PC-3 (cell line): Measurements from ENCODE around the gene LAMA2. TPM values are rescaled to one million over a fixed set of nuclear protein-coding genes. Genes with fewer than 3 reads are reported as not detected.

Experiments used
- ATAC-seq: fragments of 200-7000 bp; cut with Tn5 transposase; 2 replicates; pipeline ENCODE4 v1.9.1; 2020; ENCODE audit warnings: mild to moderate bottlenecking, moderate library complexity
- BruUV-seq: library from RNA; stranded (reverse); fragments of 400-500 nt; replicated peaks from 2 replicates; lab custom pipeline; 2021; lab: Mats Ljungman, UMichigan
- CTCF ChIA-PET: fragments of 300-600 bp; sonication (Branson Sonifier 250); formaldehyde crosslinking; loops from one replicate; lab custom pipeline; 2022; ENCODE audit warnings: antibody characterized with exemption; lab: Charles Lee
- POLR2A ChIA-PET: fragments of 300-600 bp; sonication (Branson Sonifier 250); formaldehyde crosslinking; loops from one replicate; lab custom pipeline; 2022; ENCODE audit warnings: antibody characterized with exemption; ENCODE audit not compliant: unreplicated experiment; lab: Charles Lee
- DNase-seq: peaks from one replicate; pipeline ENCODE4 v3.0.0-alpha.2; 2015
- H2AFZ ChIP-seq: fragments of 300-600 bp; sonication (generic); 2 replicates; pipeline ENCODE4 v1.6.0; 2016; ENCODE audit warnings: antibody characterized with exemption, low read length
- H3F3A ChIP-seq: fragments of 300-600 bp; sonication (generic); one replicate; pipeline ENCODE4 v1.6.0; 2017; ENCODE audit warnings: antibody characterized with exemption, low read length, control low read depth, mild to moderate bottlenecking; ENCODE audit not compliant: unreplicated experiment
- H3K27ac ChIP-seq: fragments of 300-600 bp; sonication (generic); 2 replicates; pipeline ENCODE4 v1.5.1; 2016; ENCODE audit warnings: mild to moderate bottlenecking, low read length
- H3K27me3 ChIP-seq: fragments of 300-600 bp; sonication (generic); 2 replicates; pipeline ENCODE4 v1.6.1; 2016; ENCODE audit warnings: low read length, mixed read lengths
- H3K36me3 ChIP-seq: fragments of 300-600 bp; sonication (generic); 2 replicates; pipeline ENCODE4 v1.6.1; 2016; ENCODE audit warnings: low read depth, mixed run types, low read length, mixed read lengths
- H3K4me1 ChIP-seq: fragments of 300-600 bp; sonication (generic); 2 replicates; pipeline ENCODE4 v1.5.1; 2016; ENCODE audit warnings: low read length; ENCODE audit not compliant: insufficient read depth
- H3K4me2 ChIP-seq: fragments of 300-600 bp; sonication (generic); 2 replicates; pipeline ENCODE4 v1.6.0; 2016; ENCODE audit warnings: low read length
- H3K4me3 ChIP-seq: fragments of 300-600 bp; sonication (generic); 2 replicates; pipeline ENCODE4 v1.5.1; 2016; ENCODE audit warnings: mild to moderate bottlenecking, low read length, mixed read lengths
- H3K79me2 ChIP-seq: fragments of 300-600 bp; sonication (generic); 2 replicates; pipeline ENCODE4 v1.6.1; 2017; ENCODE audit warnings: low read length, mixed read lengths
- H3K9ac ChIP-seq: fragments of 300-600 bp; sonication (generic); 2 replicates; pipeline ENCODE4 v1.6.0; 2016; ENCODE audit warnings: mild to moderate bottlenecking, low read length
- H3K9me2 ChIP-seq: fragments of 300-600 bp; sonication (generic); replicated peaks from 2 replicates; pipeline ENCODE4 v1.6.1; 2016; ENCODE audit warnings: mixed run types, low read length, mixed read lengths
- H3K9me3 ChIP-seq: fragments of 300-600 bp; sonication (generic); 2 replicates; pipeline ENCODE4 v1.6.1; 2016; ENCODE audit warnings: low read length, mixed read lengths
- H4K20me1 ChIP-seq: fragments of 300-600 bp; sonication (generic); 2 replicates; pipeline ENCODE4 v1.6.1; 2016; ENCODE audit warnings: low read length, mixed read lengths
- EZH2 ChIP-seq: fragments of 300-600 bp; sonication (generic); IDR thresholded peaks from one replicate; pipeline ENCODE4 v1.6.1; 2017; ENCODE audit warnings: antibody characterized with exemption, mild to moderate bottlenecking, low read length; ENCODE audit not compliant: unreplicated experiment
- EZH2phosphoT487 ChIP-seq: fragments of 300-600 bp; sonication (generic); IDR thresholded peaks from 2 replicates; pipeline ENCODE4 v1.6.1; 2018; ENCODE audit warnings: mild to moderate bottlenecking, antibody characterized with exemption, low read length, borderline replicate concordance
- intact Hi-C: fragments of 100-400 bp; cut with micrococcal nuclease; formaldehyde crosslinking; loops from 2 replicates; pipeline ENCODE4 v1.9.0; 2023
- total RNA-seq: library from RNA; depleted of rRNA; stranded (reverse); fragments of >200 nt; gene quantifications from 2 replicates; pipeline ENCODE4 v1.2.3, GENCODE V29; 2014
- TF ChIP-seq, protein P1 (sequence below): fragments of 300-600 bp; sonication (generic); conservative IDR thresholded peaks from 2 replicates; pipeline ENCODE4 v1.5.1; 2017; ENCODE audit warnings: antibody characterized with exemption, low read depth, mild to moderate bottlenecking, low read length

The LAMA2 gene
- total RNA-seq, 1 experiment from 2014 or later = 0.22 TPM

DNA sequence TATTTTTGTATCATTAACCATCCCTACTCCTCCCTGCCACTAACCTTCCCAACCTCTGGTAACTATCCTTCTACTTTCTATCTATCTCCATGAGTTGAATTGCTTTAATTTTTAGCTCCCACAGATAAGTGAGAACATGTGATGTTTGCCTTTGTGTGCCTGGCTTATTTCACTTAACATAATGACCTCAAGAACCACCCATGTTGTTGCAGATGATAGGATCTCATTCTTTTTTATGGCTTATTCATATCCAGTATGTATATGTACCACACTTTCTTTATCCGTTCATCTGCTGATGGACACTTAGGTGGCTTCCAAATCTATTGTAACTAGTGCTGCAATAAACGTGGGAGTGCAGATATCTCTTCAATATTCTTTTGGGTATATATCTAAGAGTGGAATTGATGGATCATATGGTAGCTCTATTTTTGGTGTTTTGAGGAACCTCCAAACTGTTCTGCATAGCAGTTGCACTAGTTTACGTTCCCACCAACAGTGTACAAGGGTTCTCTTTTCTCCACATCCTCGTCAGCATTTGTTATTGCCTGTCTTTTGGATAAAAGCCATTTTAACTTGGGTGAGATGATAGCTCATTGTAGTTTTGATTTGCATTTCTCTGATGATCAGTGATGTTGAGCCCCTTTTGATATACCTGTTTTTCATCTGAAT is 625.7 kb downstream of the LAMA2 start:
- no TSS peak for BruUV-seq
- Histone ChIP-seq H3K79me2 (no peaks in the 10 kb centered on the region), H3K27me3 (no peaks in the 10 kb centered on the region), H3K4me2 (no peak overlapping the region), H3K36me3 (no peaks in the 10 kb centered on the region), H3K4me1 (peaks cover 9% of the 10 kb centered on the region; the same call in 1 of the 2 replicates), H3F3A (no peaks in the 10 kb centered on the region), H2AFZ (no peak overlapping the region), H3K9me3 (no peaks in the 10 kb centered on the region), H3K9ac (no peak overlapping the region), H3K27ac (no peak overlapping the region), H3K4me3 (no peak overlapping the region), H3K9me2 (no peaks in the 10 kb centered on the region), H4K20me1 (no peaks in the 10 kb centered on the region)
- ChIA-PET CTCF (no interaction called here), POLR2A (no interaction called here)
- ATAC-seq (no peak), DNase-seq (no peak)
- intact Hi-C loops = no loop called here
- TF ChIP-seq, protein P1, sequence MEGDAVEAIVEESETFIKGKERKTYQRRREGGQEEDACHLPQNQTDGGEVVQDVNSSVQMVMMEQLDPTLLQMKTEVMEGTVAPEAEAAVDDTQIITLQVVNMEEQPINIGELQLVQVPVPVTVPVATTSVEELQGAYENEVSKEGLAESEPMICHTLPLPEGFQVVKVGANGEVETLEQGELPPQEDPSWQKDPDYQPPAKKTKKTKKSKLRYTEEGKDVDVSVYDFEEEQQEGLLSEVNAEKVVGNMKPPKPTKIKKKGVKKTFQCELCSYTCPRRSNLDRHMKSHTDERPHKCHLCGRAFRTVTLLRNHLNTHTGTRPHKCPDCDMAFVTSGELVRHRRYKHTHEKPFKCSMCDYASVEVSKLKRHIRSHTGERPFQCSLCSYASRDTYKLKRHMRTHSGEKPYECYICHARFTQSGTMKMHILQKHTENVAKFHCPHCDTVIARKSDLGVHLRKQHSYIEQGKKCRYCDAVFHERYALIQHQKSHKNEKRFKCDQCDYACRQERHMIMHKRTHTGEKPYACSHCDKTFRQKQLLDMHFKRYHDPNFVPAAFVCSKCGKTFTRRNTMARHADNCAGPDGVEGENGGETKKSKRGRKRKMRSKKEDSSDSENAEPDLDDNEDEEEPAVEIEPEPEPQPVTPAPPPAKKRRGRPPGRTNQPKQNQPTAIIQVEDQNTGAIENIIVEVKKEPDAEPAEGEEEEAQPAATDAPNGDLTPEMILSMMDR = no peak
- TF ChIP-seq EZH2 = no peak
- no peak for TF ChIP-seq EZH2phosphoT487

DNA sequence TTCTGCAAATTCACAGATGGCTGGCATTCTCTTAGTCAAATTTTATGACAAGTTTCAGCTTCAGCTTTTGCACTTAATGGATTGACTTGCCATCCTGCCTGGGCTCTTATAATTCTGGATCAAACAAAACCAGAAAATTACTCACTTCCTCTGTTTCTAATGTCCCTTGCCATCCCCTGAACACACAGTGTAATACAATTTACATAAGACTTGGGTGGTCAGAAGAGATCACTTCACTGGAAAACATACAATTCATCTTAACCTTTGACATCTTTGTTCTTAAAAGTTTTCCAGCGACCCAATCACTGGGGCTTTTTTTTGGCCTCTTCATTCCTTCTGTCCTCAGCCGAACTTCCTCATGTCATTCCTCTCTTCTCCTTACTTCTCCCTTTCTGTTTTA is 628.0 kb downstream of the LAMA2 start:
- no TSS peak for BruUV-seq
- Histone ChIP-seq H3K27me3 (no peaks in the 10 kb centered on the region), H3K4me2 (0 out of 2 replicates have a peak overlapping the region, but pooled peaks have one; percentile 8), H3K9ac (no peak overlapping the region), H3K36me3 (no peaks in the 10 kb centered on the region), H3K4me3 (no peak overlapping the region), H4K20me1 (no peaks in the 10 kb centered on the region), H3K9me3 (no peaks in the 10 kb centered on the region), H3K27ac (no peak overlapping the region), H3K4me1 (peaks cover 9% of the 10 kb centered on the region; the same call in 1 of the 2 replicates), H2AFZ (no peak overlapping the region), H3K79me2 (no peaks in the 10 kb centered on the region), H3F3A (no peaks in the 10 kb centered on the region), H3K9me2 (no peaks in the 10 kb centered on the region)
- POLR2A ChIA-PET = no interaction called here
- no peak for TF ChIP-seq EZH2phosphoT487
- TF ChIP-seq, protein P1 = no peak
- no peak for TF ChIP-seq EZH2
- CTCF ChIA-PET = interaction anchor here (0.6 to 0.7 kb wide), 2 partner anchors 9 to 778 kb away, joined by 3 read pairs; no protein-coding TSS in a partner anchor
- peak; percentile 45 for DNase-seq
- intact Hi-C loops = no loop called here
- peak; percentile 61 for ATAC-seq

DNA sequence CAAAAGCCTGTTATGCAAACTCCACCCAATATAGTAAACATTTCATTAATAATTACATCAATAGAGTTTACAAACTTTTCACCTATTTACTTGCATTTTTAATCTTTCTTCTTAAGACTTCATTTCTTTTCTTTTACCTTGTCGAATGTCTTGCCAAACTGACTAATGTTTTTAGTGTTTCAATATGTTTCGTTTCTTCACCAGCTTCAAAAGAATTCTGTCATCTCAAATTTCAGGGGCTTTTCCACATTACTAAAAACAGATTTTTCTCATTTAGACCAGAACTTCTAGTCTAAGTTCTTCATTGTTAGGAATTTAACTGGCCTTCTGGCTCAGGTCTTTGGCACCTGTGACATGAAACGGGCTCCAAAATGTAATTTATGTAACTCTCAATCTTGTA is 630.5 kb downstream of the LAMA2 start:
- intact Hi-C loops = no loop called here
- ATAC-seq (no peak), DNase-seq (no peak)
- H2AFZ ChIP-seq = no peak overlapping the region
- no peaks in the 10 kb centered on the region for H3K27me3 ChIP-seq
- no peak overlapping the region for H3K4me2 ChIP-seq
- peaks cover 9% of the 10 kb centered on the region; the same call in 1 of the 2 replicates for H3K4me1 ChIP-seq
- no peaks in the 10 kb centered on the region for H3F3A ChIP-seq
- H4K20me1 ChIP-seq = no peaks in the 10 kb centered on the region
- POLR2A ChIA-PET = no interaction called here
- H3K27ac ChIP-seq = no peak overlapping the region
- CTCF ChIA-PET = no interaction called here
- H3K79me2 ChIP-seq = no peaks in the 10 kb centered on the region
- H3K9me3 ChIP-seq = no peaks in the 10 kb centered on the region
- no peaks in the 10 kb centered on the region for H3K9me2 ChIP-seq
- no peak overlapping the region for H3K9ac ChIP-seq
- no TSS peak for BruUV-seq
- H3K4me3 ChIP-seq = no peak overlapping the region
- H3K36me3 ChIP-seq = no peaks in the 10 kb centered on the region
- no peak for TF ChIP-seq EZH2phosphoT487
- TF ChIP-seq, protein P1 = no peak
- no peak for TF ChIP-seq EZH2
